Thoracic aorta (tissue), 2 donors: ENCODE results near the gene ANKRD26. TPM values are rescaled to one million over a fixed set of nuclear protein-coding genes. Genes with fewer than 3 reads are reported as not detected.

Experiments
- ATAC-seq: fragments of 150-250 bp; one replicate; pipeline ENCODE4 v1.8.0; 2017; ENCODE audit warnings: low read depth; ENCODE audit not compliant: insufficient number of reproducible peaks, low FRiP score
- DNase-seq: peaks from one replicate; pipeline ENCODE4 v3.0.0-alpha.2; 2020; ENCODE audit warnings: low spot score
- H3K27ac ChIP-seq, 2 donors: fragments of 200-600 bp; sonication (generic); 1 replicate in 1 of 2; 2 replicates in 1 of 2; pipeline ENCODE4 v1.5.1; 2016; ENCODE audit warnings: mild to moderate bottlenecking in 2 of 2, moderate library complexity in 2 of 2
- H3K27me3 ChIP-seq: fragments of 200-600 bp; sonication (generic); replicated peaks from 2 replicates; pipeline ENCODE4 v1.6.0; 2016; ENCODE audit warnings: mild to moderate bottlenecking; ENCODE audit not compliant: insufficient read depth
- H3K36me3 ChIP-seq: fragments of 200-600 bp; sonication (generic); one replicate; pipeline ENCODE4 v1.5.1; 2016
- H3K4me1 ChIP-seq, 2 donors: fragments of 200-600 bp; sonication (generic); 1 replicate in 1 of 2; 2 replicates in 1 of 2; pipeline versions ENCODE4 v1.5.1 to v1.6.0; 2016; ENCODE audit warnings: low read depth in 2 of 2, mild to moderate bottlenecking in 1 of 2; ENCODE audit not compliant: control insufficient read depth in 1 of 2
- H3K4me3 ChIP-seq: fragments of 200-600 bp; sonication (generic); 2 replicates; pipeline ENCODE4 v1.5.1; 2016; ENCODE audit warnings: mild to moderate bottlenecking
- H3K9me3 ChIP-seq: fragments of 200-600 bp; sonication (generic); 2 replicates; pipeline ENCODE4 v1.5.1; 2016
- CTCF ChIP-seq: fragments of 200-600 bp; sonication (generic); IDR thresholded peaks from one replicate; pipeline ENCODE4 v1.5.1; 2019; ENCODE audit warnings: antibody characterized with exemption
- total RNA-seq, 2 donors: library from RNA; depleted of rRNA; stranded (reverse); fragments of >200 nt; gene quantifications; one replicate each; pipeline versions ENCODE4 v1.1.0 to v1.2.3, GENCODE V29; 2016

Gene ANKRD26
- total RNA-seq = 1 to 10 TPM; 7.2 to 8.0 TPM

DNA sequence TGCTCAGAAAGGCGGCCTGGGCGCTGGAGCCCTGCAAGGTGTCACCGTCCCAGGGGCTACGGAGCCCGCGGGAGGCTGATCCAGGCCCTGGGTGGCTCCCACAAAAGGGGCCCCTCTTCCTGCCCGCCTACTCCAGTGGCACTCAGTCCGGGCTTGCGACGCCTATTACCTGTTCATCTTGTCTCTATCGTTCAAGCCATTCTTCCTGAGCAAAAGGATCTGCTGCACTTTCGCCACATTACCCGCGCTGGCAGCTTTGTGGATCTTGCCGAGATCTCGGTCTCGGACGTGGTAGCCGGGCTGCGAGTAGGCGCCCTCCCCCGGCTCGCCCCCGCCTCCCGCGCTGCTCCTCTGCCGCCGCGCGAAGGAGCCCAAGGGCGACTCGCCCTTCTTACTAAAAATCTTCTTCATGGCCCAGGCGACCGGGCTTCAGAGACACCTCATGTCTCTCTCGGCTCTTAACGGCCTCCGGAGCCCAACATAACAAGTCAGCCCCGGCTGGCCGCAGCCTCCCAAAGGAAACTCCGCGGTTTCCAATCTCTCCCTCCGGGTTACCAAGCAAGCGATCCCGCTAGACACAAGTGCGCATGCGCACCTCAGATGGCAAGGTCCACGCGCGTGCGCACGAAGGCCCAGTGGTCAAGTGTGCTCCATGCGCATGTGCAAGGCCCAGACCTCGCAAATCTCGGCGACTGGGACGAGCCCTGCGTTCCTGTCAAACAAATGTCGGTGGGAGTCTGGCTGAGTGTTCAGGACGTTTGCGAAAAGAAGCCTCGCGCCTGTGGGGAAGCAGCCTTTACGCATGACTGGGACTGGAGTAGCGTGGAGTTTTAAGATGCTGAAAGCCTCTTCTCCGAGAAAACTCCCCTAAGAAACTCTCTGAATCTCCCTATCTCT lies at the start of gene ANKRD26:
ANKRD26 (minus strand) TSS at position 579 of the 897 bp plus-strand sequence; CDS start at position 411, 168 bp downstream.
- H3K27me3 ChIP-seq = no peaks in the 10 kb centered on the region
- peak within 1 kb of the TSS; percentile 93 for H3K4me3 ChIP-seq
- ATAC-seq (peak; percentile 97), DNase-seq (peak; percentile 93)
- H3K9me3 ChIP-seq = no peaks in the 10 kb centered on the region
- no peak for TF ChIP-seq CTCF
- no peaks in the 10 kb centered on the region for H3K36me3 ChIP-seq
- peak within 1 kb of the TSS; percentile 77 to 92 for H3K27ac ChIP-seq
- peaks cover 8 to 9% of the 10 kb centered on the region in 2 donors for H3K4me1 ChIP-seq

GRCh38 chr10:27147701-27148100 lies 47.4 kb upstream of the ANKRD26 start:
- DNase-seq = no peak
- Histone ChIP-seq H3K27me3 (no peaks in the 10 kb centered on the region), H3K27ac (no peak overlapping the region), H3K4me3 (no peak overlapping the region), H3K9me3 (no peaks in the 10 kb centered on the region), H3K4me1 (peaks cover 7 to 11% of the 10 kb centered on the region in 2 donors), H3K36me3 (peaks cover 19% of the 10 kb centered on the region)
- TF ChIP-seq CTCF = no peak
- no peak for ATAC-seq

- ATAC-seq (no peak), DNase-seq (no peak)
- H3K27ac ChIP-seq = no peak overlapping the region
- no peak for TF ChIP-seq CTCF
- H3K4me1 ChIP-seq = no peaks in the 10 kb centered on the region
- H3K36me3 ChIP-seq = peaks cover 27% of the 10 kb centered on the region
- H3K4me3 ChIP-seq = no peak overlapping the region
- no peaks in the 10 kb centered on the region for H3K27me3 ChIP-seq
- no peaks in the 10 kb centered on the region for H3K9me3 ChIP-seq
Observed at GRCh38 chr10:27145937-27146336, 45.6 kb upstream of the ANKRD26 start.

DNA sequence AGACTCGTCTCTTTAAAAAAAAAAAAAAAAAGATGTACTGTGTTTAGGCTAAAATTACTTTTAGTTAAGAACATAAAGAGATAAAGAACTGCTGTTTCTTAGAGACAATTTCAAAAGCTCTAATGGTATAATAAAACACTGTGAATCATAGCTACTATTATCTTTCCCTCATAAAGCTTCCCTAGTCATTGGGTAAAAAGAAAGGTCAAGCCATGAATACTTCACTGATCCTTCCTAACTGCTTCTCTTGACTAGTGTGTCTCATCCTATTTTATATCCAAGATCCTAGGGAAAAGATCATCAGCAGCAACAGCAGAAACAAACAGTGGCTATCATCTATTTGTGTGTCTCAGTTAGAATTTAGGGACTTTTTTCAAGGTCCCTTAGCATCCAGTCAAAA lies 43.4 kb upstream of the ANKRD26 start:
- H3K27ac ChIP-seq = no peak overlapping the region
- ATAC-seq (no peak), DNase-seq (no peak)
- H3K36me3 ChIP-seq = peaks cover 25% of the 10 kb centered on the region
- TF ChIP-seq CTCF = no peak
- no peaks in the 10 kb centered on the region for H3K9me3 ChIP-seq
- no peak overlapping the region for H3K4me3 ChIP-seq
- H3K4me1 ChIP-seq = no peaks in the 10 kb centered on the region
- H3K27me3 ChIP-seq = no peaks in the 10 kb centered on the region

GRCh38 chr10:27138277-27138676 lies 38.0 kb upstream of the ANKRD26 start:
- TF ChIP-seq CTCF = no peak
- Histone ChIP-seq H3K4me1 (no peaks in the 10 kb centered on the region), H3K27ac (no peak overlapping the region), H3K27me3 (no peaks in the 10 kb centered on the region), H3K9me3 (no peaks in the 10 kb centered on the region), H3K4me3 (no peak overlapping the region), H3K36me3 (peaks cover 21% of the 10 kb centered on the region)
- DNase-seq (no peak), ATAC-seq (no peak)
